Superior temporal gyrus (tissue), 1 donor: Measurements from ENCODE around the gene TRMT61A.

Experiments used
- DNase-seq: peaks from one replicate; pipeline ENCODE4 v3.0.0-alpha.2; 2016; ENCODE audit errors: extremely low spot score

TRMT61A gene

DNA sequence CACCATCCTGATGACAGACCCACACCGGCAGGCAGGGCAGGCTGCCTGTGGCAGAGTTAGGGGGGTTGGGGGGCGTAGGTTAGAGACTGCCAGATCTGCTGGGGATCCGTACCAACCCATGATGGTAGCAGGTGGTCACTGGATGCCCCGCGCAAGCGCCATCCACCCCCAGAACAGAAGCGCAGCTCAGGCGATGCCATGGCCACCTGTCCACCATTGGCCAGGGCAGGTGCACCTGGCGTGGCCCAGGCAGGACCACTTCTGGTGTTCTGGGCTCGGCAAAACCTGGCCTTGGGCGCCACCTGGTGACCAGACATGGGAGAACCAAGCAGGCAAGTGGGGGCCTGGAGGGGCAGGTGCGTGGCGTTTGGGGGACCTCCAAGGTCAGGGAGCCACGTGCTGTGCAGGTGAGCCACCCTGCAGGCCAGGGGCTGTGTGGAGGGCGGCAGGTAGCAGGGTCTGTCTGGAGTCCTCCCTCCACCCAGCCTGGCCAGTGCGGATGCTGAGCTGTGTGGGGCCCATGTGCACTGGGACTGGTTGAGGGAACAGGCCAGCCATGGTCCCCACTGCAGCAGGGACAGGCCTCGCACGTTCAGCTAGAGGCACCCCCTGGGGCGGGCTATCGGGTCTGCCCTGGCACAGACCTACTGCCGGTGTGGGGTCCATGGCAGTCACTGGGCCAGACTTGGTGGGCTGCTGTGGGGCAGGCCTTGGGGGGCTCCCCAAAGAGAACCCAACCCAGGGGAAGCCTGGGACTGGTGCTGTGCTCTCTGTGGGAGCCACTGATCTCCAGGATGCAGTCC is 17.9 kb downstream of the TRMT61A start:
- peak; percentile 88 for DNase-seq

- DNase-seq: no peak
These were observed 18.5 kb downstream of the TRMT61A start for GRCh38 chr14:103547455-103547940.

- no peak for DNase-seq
These were observed 19.0 kb downstream of the TRMT61A start for GRCh38 chr14:103547941-103548462.

DNA sequence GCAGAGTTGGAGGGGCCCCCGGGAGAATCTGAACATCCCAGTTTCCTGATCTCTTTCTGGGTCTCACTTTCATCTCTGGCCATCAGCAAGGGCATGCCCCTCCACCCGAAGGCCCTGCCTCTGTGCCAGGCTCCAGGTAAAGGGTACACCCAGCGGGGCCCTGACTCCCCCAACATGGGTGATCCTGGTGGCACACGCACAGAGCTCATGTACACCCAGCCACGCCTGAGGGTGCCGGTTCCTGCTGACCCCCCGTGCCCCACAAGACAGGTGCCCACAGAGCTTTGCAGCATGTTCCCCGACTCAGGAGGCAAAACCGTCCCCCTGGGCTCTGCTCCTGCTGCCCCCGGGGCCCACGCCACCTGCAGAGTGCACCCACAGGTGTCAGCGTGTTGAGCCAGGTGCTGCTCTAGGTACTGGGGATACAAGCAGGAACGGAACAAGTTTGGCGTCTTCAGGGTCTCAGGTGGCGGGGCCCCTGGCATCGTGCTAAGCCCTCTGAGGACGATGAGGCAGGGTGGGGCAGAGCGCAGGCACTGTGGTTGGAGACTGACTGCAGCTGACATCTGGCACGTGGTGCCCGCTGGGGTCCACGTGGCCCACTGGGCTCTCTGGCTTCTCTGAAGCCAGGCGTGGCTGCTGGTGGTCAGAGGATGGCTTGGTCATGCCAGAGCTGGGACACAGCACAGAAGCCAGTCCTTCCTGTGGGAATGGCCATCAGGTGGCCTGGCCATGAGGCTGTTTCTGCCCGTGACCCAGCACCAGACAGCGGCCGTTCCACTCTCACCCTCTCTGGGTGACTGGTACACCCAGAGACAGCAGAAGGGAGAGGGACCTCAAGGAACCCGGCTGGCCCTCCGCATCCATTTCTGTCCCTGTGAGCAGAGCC is 19.7 kb downstream of the TRMT61A start:
- peak; percentile 65 for DNase-seq

DNA sequence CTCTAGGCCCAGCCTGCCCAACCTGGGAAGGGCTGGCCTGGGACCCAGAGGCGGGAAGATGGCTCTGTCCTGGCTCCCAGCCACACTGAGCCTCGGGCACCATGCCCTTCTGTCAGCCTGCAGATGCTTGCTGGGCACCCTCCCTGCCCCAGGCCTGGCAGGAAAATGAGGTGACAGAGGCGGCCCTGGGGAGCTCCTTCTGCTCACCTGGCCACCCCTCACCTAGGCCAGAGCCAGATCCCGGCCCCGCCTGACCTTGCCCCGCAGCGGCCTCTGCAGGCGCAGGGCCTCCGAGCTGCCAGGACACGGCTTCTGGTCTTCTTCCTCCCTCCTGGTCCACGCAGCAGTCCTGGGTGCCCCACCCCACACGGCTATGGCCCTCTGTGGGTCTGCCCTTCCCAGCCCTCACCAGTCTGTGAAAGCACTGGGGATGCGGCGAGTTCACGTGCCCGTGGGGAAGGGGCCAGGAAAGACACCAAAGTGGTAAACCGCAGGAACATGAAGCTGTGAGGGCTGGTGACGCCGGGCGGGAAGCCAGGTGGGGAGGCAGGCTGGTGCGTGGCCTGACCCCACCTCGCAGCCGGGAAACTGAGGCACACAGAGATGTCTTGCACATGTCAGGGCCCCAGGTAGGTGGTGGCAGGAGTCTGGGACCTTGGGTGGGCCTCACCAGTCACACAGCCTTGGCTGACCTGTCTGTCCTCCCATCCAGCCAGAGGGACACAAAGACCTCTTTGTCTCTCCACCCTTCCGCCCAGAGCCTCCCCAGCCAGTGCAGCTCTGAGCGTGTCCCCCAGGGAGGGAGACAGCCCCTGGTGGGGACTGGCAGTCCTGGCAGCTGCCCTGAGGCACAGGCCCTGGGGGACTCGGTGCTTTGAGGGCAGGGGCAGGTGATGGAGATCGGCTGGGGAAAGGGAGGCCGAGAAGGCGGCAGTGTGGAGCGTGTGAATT is 20.6 kb downstream of the TRMT61A start:
- peak; percentile 86 for DNase-seq

DNA sequence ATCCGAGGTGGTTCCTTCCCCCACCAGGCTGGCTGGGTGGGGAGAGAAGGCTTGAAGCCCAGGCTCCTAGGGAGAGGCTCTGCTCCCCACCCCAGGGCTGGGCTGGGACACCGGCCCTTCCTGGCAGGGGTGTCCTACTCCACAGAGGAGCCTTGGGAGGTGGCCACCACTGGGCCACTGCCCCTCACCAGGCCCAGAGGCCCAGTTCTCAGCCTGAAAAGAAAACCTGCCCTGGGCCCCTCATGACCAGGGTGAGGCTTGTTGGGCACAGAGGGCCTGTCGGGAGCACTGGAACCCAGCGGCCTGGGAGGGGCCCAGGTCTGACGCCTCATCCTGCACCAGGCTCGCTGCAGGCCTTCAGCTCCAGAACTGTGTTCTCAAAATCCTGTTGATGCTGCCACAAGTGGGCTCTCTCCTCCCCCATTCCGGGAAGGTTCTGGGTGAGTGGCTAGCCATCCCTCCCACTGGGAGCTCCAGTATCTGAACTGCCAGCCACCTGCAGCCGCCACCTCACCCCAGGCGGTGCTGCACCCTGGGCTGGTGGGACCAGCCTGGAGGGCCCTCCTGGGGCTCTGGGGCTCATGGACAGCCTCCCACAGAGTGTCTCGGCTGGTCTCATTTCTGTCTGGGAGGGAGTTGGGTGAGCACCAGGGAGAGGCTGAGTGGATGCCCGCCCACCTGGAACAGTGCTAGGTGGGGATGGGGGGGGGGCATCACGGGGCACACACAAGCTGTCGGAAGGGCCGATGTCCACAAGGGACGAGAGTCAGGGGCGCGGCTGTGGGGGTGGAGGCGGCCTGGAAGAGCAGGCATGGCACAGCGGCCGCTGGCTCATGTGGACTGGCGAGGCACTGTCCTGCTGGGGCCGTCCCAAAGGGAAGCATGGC is 21.7 kb downstream of the TRMT61A start:
- no peak for DNase-seq

- DNase-seq: peak; percentile 37
These were observed 22.4 kb downstream of the TRMT61A start for GRCh38 chr14:103551338-103551762.

- DNase-seq: peak; percentile 10
These were observed 23.2 kb downstream of the TRMT61A start for GRCh38 chr14:103552011-103552845.

DNA sequence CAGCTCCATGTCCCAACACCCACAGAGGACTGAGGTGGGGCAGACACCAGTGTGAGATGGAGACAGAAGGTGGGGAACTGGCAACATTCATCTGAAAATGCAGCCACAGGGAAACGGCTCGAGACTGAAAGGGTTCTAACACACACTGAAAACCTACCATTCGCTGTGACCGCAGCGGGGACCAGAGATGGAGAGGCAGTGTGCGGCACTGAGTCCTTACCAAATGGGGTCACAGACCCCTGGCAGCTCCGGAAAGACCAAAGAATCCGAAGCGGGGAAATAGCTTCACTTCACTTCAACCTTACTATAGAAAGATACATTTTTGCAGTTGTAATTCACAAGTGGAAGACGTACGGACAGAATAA is 23.8 kb downstream of the TRMT61A start:
- DNase-seq: no peak

GRCh38 chr14:103555559-103556337 is 26.8 kb downstream of the TRMT61A start:
- no peak for DNase-seq

- DNase-seq: peak; percentile 53
These were observed 28.2 kb downstream of the TRMT61A start for GRCh38 chr14:103556946-103557758.

GRCh38 chr14:103558071-103558882 is 29.3 kb downstream of the TRMT61A start:
- peak; percentile 10 for DNase-seq

GRCh38 chr14:103559766-103560165 is 30.8 kb downstream of the TRMT61A start:
- DNase-seq: no peak

DNA sequence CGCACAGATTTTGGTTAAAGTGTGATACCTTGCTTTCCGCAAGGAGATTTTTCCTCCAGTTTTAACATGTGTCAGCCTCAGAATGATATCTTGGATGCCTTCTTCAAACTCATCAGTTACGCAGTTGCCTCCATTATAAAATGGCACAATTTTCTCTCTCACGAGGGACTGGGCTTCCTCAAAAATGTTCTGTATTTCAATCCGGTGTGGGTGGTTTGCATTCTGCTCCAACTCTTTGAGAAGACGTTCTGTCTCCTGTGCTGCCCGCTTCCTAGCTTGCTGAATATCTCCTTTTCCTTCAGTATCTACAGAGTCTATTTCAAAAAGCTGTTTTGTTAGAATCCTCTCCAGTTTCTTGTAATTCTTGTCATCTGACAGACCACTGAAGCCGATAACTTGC is 31.7 kb downstream of the TRMT61A start:
- DNase-seq: no peak

GRCh38 chr14:103561381-103562178 is 32.6 kb downstream of the TRMT61A start:
- no peak for DNase-seq

DNA sequence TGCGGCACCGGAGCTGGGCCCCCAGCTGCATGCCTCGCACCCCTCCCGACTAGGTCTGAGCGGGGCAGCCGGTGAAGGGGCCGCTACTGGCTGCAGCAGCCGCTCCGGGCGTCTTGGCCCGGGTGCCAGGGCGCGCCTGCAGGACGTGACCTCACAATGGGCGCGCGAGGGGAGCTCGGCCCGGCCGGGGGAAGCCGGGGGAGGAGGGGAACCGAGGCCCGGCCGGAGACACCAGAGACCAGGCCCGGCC is 33.1 kb downstream of the TRMT61A start:
- no peak for DNase-seq
